Stimulated activated naive CD8-positive, alpha-beta T cell treated with anti-CD3 and anti-CD28 coated beads, Interleukin-15, amount 100 ng/mL, for 72 hours (primary cell): ENCODE data around the gene SLC25A11.

Experiments used
- ATAC-seq: fragments of 150-1000 bp; cut with Tn5 transposase; 2 replicates; pipeline ENCODE4 v1.10.0; 2021; ENCODE audit warnings: mild to moderate bottlenecking, moderate library complexity
- DNase-seq, 2 donors: peaks; one replicate each; pipeline ENCODE4 v3.0.0; 2021 to 2022
- H3K27ac Mint-ChIP-seq, 2 donors: one replicate each; pipeline ENCODE4 v1.8.0; 2022; ENCODE audit warnings: mild to moderate bottlenecking in 2 of 2, mixed read lengths in 2 of 2, moderate library complexity in 2 of 2
- H3K27me3 Mint-ChIP-seq: one replicate; pipeline ENCODE4 v1.8.0; 2022; ENCODE audit warnings: mixed read lengths
- H3K4me1 Mint-ChIP-seq: one replicate; pipeline ENCODE4 v1.8.0; 2022; ENCODE audit warnings: mild to moderate bottlenecking, mixed read lengths
- H3K4me3 Mint-ChIP-seq, 2 donors: one replicate each; pipeline ENCODE4 v1.8.0; 2022; ENCODE audit warnings: mild to moderate bottlenecking in 2 of 2, mixed read lengths in 2 of 2, moderate library complexity in 1 of 2
- H3K9me3 Mint-ChIP-seq, 2 donors: one replicate each; pipeline ENCODE4 v1.8.0; 2022; ENCODE audit warnings: mixed read lengths in 2 of 2

SLC25A11 gene

GRCh38 chr17:4950746-4951204, 10.9 kb upstream of the SLC25A11 start, which contains the start of gene ENO3:
TSS of gene ENO3 (plus strand) at chr17:4951119. CDS start at chr17:4951830, 711 bp downstream.
- no peak for DNase-seq
- H3K4me1 Mint-ChIP-seq, result peaks cover 24% of the 10 kb centered on the region
- H3K27me3 Mint-ChIP-seq, result no peaks in the 10 kb centered on the region
- H3K27ac Mint-ChIP-seq, result peak within 1 kb of the TSS; percentile 94 to 96
- no peaks in the 10 kb centered on the region for H3K9me3 Mint-ChIP-seq
- no peak for ATAC-seq
- H3K4me3 Mint-ChIP-seq, result peak within 1 kb of the TSS; percentile 93 to 94

DNA sequence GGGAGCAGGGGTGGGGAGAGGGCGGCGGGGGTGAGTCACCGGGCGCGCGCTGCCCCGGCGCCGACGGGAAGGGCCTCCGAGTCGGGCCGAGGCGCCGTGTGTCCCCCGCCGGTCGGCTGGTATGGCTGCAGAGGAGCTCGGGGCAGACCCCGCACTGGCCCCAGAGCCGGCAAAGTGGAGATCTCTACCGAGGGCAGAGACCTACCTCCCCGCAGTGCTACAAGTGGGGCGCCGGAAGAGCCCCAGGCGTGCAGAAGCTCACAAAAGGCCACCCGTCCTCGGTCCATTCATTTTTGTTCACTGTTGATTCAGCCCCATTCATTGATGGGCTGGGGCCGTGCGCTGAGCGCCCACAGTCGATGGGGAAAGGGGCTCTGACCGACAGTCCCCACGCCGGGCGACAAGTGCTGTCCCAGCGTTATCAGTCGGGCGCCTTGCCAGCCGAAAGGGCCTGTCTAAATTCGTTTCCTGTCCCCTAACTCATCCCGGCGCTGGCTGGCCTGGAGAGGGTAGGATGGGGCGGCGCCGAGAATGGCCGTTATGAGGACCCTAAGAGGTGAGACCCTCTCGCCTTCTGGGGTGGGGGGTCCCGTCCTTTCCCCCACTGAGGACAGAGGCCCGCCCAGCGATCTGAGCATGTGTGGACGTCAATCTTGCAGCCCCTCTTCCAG, 10.4 kb upstream of the SLC25A11 start:
- H3K27me3 Mint-ChIP-seq, result no peaks in the 10 kb centered on the region
- peak; percentile 51 to 63 for DNase-seq
- H3K4me3 Mint-ChIP-seq, result peak overlapping the region; percentile 93 to 94
- no peaks in the 10 kb centered on the region for H3K9me3 Mint-ChIP-seq
- ATAC-seq, result peak; percentile 11
- H3K27ac Mint-ChIP-seq, result peak overlapping the region; percentile 94 to 96
- H3K4me1 Mint-ChIP-seq, result peaks cover 29% of the 10 kb centered on the region

GRCh38 chr17:4949321-4950074, 9.7 kb upstream of the SLC25A11 start:
- DNase-seq, result peak; percentile 84 to 86
- ATAC-seq, result peak; percentile 45
- Mint-ChIP-seq H3K27ac (peak overlapping the region; percentile 55 to 94), H3K4me1 (peaks cover 36% of the 10 kb centered on the region), H3K9me3 (no peaks in the 10 kb centered on the region), H3K4me3 (peak overlapping the region; percentile 93 to 94), H3K27me3 (no peaks in the 10 kb centered on the region)

DNA sequence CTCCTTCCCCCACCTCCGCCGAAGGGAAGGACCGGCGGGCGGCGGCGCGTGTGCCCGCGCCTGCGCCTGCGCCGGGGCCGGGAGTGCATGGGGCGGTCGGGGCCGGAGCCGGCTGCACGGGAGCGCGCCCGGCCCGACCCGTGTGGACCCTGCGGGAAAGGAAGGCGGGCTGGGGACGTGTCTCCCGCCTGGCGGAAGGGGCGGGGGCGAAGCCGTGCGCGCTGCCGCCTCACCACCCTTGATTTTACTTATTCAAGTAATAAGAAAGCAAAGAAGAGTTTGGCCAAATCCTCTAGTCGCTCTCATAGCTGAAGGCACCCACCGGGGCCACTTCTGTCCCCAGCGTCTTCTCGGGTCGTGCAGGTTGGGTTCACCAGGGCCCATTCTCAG, 9.1 kb upstream of the SLC25A11 start:
- DNase-seq, result peak in 1 of 2 donors; percentile 87
- H3K4me3 Mint-ChIP-seq, result peak overlapping the region; percentile 93 to 94
- peak overlapping the region; percentile 96 to 97 for H3K27ac Mint-ChIP-seq
- H3K9me3 Mint-ChIP-seq, result no peaks in the 10 kb centered on the region
- peak; percentile 53 for ATAC-seq
- no peaks in the 10 kb centered on the region for H3K27me3 Mint-ChIP-seq
- peaks cover 42% of the 10 kb centered on the region for H3K4me1 Mint-ChIP-seq

- ATAC-seq (peak; percentile 35), DNase-seq (peak; percentile 86 to 88)
- Mint-ChIP-seq H3K4me1 (peaks cover 47% of the 10 kb centered on the region), H3K4me3 (peak within 1 kb of the TSS; percentile 93 to 94), H3K27me3 (no peaks in the 10 kb centered on the region), H3K27ac (peak within 1 kb of the TSS; percentile 98 to 99), H3K9me3 (no peaks in the 10 kb centered on the region)
Measured at GRCh38 chr17:4948166-4948930, 8.5 kb upstream of the SLC25A11 start, which contains the start of gene PFN1. TSS of gene PFN1 (minus strand) at chr17:4948530. CDS start at chr17:4948394, 136 bp downstream.

DNA sequence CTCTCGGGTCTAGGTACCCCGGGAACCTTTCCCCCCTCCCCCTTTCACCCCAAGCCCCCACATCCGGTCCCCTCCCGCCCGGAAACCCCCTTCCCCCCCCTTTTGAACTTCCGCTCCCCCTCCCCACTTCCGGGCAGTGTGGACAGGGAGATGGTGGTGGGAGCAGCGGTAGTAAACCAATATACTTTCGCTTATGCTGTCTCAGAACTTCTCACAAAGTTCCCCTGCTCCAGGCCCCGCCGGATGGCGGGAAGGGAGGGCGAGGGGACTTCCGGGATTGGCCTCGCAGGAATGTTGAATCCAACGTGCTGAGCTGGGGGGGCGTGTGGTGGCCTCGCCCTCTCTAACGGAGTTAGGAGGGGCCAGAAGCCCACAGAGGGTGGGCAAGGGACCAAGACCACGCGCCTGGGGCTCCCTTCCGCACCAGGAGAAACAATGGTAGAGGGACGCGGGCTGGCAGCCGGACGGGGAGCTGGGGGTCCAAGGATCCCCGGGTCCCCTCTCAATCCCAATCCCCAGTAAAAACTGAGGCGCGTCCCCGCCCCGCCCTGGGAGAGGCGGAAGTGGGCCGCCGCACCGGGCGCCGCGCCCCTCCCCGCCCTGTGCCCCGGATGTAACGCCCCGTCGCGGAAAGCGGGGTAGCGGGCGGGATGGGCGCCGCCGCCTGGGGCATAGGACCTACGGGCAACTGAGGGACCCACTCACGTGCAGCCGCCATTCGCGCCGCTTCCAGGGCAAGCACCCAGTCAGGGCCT, 7.7 kb upstream of the SLC25A11 start:
- H3K9me3 Mint-ChIP-seq, result no peaks in the 10 kb centered on the region
- ATAC-seq (peak; percentile 37), DNase-seq (peak; percentile 75 to 89)
- peak overlapping the region; percentile 93 to 94 for H3K4me3 Mint-ChIP-seq
- H3K27me3 Mint-ChIP-seq, result no peaks in the 10 kb centered on the region
- peak overlapping the region; percentile 98 to 99 for H3K27ac Mint-ChIP-seq
- peaks cover 55% of the 10 kb centered on the region for H3K4me1 Mint-ChIP-seq

- H3K27me3 Mint-ChIP-seq, result no peaks in the 10 kb centered on the region
- peaks cover 60% of the 10 kb centered on the region for H3K4me1 Mint-ChIP-seq
- ATAC-seq (no peak), DNase-seq (no peak)
- no peaks in the 10 kb centered on the region for H3K9me3 Mint-ChIP-seq
- peak overlapping the region; percentile 93 to 94 for H3K4me3 Mint-ChIP-seq
- peak overlapping the region; percentile 93 to 98 for H3K27ac Mint-ChIP-seq
Measured at GRCh38 chr17:4947010-4947410, 7.2 kb upstream of the SLC25A11 start.

- Mint-ChIP-seq H3K9me3 (no peaks in the 10 kb centered on the region), H3K27ac (peak overlapping the region; percentile 93 to 98), H3K4me3 (peak overlapping the region; percentile 93 to 94), H3K27me3 (no peaks in the 10 kb centered on the region), H3K4me1 (peaks cover 60% of the 10 kb centered on the region)
- DNase-seq (no peak), ATAC-seq (no peak)
Measured at GRCh38 chr17:4946312-4946976, 6.6 kb upstream of the SLC25A11 start.

DNA sequence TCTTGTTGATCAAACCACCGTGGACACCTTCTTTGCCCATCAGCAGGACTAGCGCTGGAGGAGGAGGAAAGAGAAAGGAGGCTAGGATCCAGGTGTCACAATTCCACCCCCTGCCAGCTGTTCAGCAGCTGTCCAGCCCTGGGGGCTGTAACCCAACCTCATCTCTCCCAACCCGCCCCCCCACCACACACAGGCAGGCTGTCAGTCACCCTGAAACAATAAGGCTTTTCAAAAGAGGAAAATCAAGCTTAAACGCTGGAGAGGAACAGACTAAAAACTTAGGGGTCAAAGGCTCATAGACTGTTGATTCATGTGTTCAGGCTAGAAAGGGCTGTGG, 6.1 kb upstream of the SLC25A11 start:
- Mint-ChIP-seq H3K4me1 (peaks cover 57% of the 10 kb centered on the region), H3K27me3 (no peaks in the 10 kb centered on the region), H3K27ac (peak overlapping the region; percentile 93 to 98), H3K9me3 (no peaks in the 10 kb centered on the region), H3K4me3 (peak overlapping the region; percentile 93 to 94)
- DNase-seq (no peak), ATAC-seq (no peak)

GRCh38 chr17:4945176-4945943, 5.5 kb upstream of the SLC25A11 start:
- peak; percentile 81 to 89 for DNase-seq
- Mint-ChIP-seq H3K9me3 (no peaks in the 10 kb centered on the region), H3K27ac (peak overlapping the region; percentile 93 to 97), H3K4me3 (peak overlapping the region; percentile 93 to 94), H3K27me3 (no peaks in the 10 kb centered on the region), H3K4me1 (peaks cover 52% of the 10 kb centered on the region)
- peak; percentile 56 for ATAC-seq

DNA sequence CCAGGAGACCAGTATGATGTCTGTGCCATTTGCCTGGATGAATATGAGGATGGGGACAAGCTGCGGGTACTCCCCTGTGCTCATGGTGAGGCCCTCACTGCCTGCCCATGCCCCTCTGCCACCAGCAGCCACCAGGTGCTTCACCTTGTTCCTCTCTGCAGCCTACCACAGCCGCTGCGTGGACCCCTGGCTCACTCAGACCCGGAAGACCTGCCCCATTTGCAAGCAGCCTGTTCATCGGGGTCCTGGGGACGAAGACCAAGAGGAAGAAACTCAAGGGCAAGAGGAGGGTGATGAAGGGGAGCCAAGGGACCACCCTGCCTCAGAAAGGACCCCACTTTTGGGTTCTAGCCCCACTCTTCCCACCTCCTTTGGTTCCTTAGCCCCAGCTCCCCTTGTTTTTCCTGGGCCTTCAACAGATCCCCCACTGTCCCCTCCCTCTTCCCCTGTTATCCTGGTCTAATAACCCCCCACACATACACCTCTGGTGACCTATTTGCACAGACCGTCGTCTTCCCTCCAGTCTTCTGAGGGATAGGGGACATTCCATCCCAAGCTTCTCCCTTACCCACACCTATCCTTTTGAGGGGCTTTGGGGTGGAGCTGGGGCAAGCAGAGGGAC, 4.8 kb upstream of the SLC25A11 start:
- no peaks in the 10 kb centered on the region for H3K9me3 Mint-ChIP-seq
- H3K4me1 Mint-ChIP-seq, result peaks cover 48% of the 10 kb centered on the region
- no peaks in the 10 kb centered on the region for H3K27me3 Mint-ChIP-seq
- H3K27ac Mint-ChIP-seq, result peak overlapping the region; percentile 93 to 97
- H3K4me3 Mint-ChIP-seq, result peak overlapping the region; percentile 93 to 94
- ATAC-seq (peak; percentile 0), DNase-seq (peak; percentile 49 to 64)

GRCh38 chr17:4944163-4944553, 4.3 kb upstream of the SLC25A11 start:
- H3K27ac Mint-ChIP-seq, result peak overlapping the region; percentile 93 to 97
- H3K4me1 Mint-ChIP-seq, result peaks cover 50% of the 10 kb centered on the region
- ATAC-seq (peak; percentile 31), DNase-seq (peak; percentile 56 to 73)
- peak overlapping the region; percentile 93 to 94 for H3K4me3 Mint-ChIP-seq
- no peaks in the 10 kb centered on the region for H3K9me3 Mint-ChIP-seq
- H3K27me3 Mint-ChIP-seq, result no peaks in the 10 kb centered on the region

DNA sequence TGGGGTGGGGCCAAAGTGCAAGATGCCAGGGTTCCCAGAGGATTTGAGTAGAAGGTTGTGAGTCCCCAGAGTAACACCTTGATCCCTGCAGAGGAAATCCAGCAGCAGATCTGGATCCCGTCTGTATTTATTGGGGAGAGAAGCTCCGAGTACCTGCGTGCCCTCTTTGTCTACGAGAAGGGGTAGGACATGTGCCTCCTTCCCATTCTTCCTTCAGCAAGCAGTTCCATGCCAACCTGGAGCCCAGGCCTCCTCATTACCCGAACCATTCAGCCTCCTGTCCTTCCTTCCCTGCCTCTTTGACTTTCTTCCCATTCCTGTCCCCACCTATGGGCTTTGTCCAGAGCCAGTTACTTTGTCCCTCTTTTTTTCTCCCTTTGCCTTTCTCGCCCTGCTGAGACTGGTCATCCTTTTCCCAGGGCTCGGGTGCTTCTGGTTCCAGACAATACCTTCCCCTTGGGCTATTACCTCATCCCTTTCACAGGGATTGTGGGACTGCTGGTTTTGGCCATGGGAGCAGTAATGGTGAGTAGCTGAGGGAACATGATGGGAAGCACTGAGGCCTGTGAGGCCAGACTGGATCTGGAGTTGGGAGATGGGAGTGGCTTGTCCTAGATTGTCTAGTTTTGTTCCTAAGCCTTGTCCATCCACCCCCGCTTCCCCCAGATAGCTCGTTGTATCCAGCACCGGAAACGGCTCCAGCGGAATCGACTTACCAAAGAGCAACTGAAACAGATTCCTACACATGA, 3.1 kb upstream of the SLC25A11 start:
- peak overlapping the region; percentile 77 to 99 for H3K27ac Mint-ChIP-seq
- no peak for ATAC-seq
- DNase-seq, result no peak
- peak overlapping the region; percentile 93 to 94 for H3K4me3 Mint-ChIP-seq
- no peaks in the 10 kb centered on the region for H3K27me3 Mint-ChIP-seq
- H3K9me3 Mint-ChIP-seq, result no peaks in the 10 kb centered on the region
- peaks cover 62% of the 10 kb centered on the region for H3K4me1 Mint-ChIP-seq
